CD4-positive, alpha-beta T cell treated with Interleukin-12 subunit alpha and Interleukin-12 subunit beta, for 1 hour (primary cell): ENCODE measurements around the gene HOXC5.
"Not testable (repeated sequence)": the region's sequence is repeated elsewhere in the genome, so short reads cannot be mapped to it uniquely, and the experiment has no call there.

Source experiments
- DNase-seq: peaks from one replicate; pipeline ENCODE4 v3.0.0-alpha.2; 2020

Gene HOXC5

GRCh38 chr12:54077843-54078242 lies 45.0 kb downstream of the HOXC5 start:
- DNase-seq, result not testable (repeated sequence)

DNA sequence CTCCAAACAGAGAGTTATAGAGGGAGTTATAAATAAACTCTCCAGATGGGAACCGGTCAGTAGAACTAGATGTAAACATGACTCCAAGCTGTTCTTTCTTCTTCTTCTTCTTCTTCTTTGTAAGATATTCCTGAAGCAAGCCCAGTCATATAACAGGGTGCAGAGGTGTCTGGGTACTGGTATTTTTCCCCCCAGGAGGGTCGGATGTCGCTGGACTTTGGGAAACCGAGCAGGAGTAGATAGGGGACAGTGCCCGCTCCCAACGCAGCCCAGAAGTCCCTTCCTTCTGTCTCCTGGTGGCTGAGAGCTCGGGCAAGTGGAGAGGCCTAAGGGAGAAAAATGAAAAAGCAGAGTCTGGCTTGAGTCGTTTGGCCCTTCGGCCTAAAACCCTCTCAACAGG lies 46.3 kb downstream of the HOXC5 start:
- not testable (repeated sequence) for DNase-seq

GRCh38 chr12:54080008-54080924 lies 47.4 kb downstream of the HOXC5 start:
- not testable (repeated sequence) for DNase-seq

GRCh38 chr12:54081053-54081514 lies 48.2 kb downstream of the HOXC5 start:
- peak; percentile 33 for DNase-seq

- peak; percentile 23 for DNase-seq
Observed at GRCh38 chr12:54081581-54082396, 48.9 kb downstream of the HOXC5 start.

DNA sequence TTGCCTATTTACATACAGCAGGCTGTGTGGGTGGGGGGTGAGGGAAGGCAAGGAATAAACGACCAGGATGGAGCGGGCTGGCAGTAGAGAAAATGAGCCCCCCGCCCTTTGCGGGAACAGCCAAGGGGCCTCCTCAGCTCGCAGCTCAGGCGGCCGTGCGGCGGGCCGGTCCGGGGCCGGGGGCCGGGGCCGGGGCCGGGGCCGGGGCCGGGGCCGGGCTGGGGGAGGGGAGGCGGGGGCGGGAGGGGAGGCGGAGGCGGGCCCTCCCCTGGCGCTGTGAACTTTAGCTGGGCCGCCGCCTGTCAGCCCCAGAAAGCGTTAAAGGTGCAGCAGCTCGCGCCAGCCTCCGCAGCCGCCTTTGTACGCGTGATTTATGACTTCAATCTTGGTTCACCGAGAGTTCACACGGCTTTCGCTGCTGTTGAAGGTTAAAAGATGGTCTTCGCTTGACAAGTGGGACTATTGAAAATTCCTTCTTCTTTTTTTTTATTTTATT lies 49.6 kb downstream of the HOXC5 start:
- DNase-seq, result peak; percentile 44
